ENCODE data around the gene IGF2R.

Gene IGF2R

DNA sequence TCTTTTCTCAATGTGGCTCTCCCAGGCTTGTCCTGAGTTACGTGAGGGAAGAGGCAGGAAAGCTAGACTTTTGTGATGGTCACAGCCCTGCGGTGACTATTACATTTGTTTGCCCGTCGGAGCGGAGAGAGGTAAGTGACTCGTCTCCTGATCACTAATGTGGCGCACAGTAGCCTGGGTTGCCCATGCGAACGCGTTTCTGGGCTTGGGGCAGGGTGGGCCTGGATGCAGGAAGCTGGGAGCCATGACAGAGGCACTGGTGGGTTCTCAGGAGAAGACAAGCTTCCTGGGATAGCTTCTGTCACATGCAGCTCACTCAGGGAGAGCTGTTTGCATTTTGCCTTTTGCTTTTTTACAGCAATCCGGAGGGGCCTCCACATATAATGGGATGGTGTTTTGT, 60.6 kb downstream of the IGF2R start:
- DNase-seq (ENCODE audit: low spot score), result no peak

DNA sequence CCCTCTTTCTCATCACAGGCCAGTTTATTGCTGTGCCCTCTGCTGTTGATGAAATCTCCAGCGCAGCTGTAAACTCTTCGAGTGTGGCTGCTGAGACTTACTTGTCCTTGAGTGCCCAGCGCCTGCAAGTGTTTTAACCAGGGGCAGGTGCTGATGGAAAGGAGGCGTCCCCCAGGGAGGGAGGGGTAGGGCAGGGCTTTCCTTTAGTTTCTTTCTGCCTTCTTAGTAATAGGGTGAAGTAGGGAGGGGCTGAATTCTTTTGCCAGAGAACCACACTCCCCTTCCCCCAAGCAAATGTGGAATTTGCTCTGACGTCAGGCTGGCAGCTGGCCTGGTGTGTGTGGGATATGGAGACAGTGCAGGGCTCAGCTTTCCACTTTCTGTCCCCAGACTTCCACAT, 61.2 kb downstream of the IGF2R start:
- no peak for DNase-seq (ENCODE audit: low spot score)

DNA sequence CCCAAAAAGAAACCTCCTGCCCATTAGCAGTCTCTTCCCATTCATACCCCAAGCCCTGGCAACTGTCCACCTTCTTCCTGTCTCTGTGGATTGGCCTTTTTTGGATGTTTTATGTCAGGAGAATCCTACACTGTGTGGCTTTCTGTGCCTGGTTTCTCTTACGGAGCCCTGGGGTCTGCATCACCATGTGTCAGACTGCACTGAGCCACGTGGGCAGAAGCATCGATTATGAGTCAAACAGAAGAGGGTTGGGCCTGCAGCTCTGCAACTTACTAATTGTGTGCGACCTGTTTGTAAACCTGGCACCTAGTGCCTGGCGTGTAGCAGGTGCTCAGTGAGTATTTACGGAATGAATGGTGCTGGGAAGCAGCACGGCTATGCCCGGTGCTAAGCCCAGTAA, 62.6 kb downstream of the IGF2R start:
- DNase-seq (ENCODE audit: low spot score), result no peak

DNA sequence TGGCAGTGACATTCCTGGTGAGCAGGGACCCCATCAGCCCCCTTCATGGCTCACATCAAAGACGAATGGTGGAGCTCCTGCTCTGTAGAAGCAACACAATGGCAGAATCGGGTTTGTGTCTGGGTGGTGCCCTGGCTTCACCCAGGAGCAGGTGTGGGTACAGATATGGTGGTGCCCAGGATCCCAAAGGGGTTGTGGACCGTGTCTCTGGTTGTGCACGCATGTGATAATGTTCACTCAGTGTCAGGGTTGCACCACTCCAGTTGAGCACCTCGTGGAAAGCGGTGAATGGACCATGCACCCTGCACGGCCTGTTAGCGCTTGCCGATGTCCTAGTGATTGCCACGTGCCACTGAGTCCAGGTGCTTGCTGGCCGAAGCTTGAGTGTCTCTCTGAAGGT, 63.0 kb downstream of the IGF2R start:
- DNase-seq (ENCODE audit: low spot score), result no peak

DNA sequence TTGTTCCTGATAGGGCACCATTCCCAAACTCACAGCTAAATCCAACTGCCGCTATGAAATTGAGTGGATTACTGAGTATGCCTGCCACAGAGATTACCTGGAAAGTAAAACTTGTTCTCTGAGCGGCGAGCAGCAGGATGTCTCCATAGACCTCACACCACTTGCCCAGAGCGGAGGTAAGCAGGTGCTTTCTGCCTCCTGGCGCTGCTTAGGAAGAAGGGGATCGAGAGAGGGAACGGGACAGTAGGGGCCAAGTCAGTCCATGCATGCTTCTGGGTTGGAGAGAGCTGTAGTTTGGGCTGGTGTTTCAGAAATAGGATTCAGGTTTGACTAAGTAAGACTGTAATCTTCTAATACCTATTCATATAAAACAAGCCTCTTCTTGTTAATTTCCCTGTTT, 63.7 kb downstream of the IGF2R start:
- DNase-seq (ENCODE audit: low spot score), result no peak

DNA sequence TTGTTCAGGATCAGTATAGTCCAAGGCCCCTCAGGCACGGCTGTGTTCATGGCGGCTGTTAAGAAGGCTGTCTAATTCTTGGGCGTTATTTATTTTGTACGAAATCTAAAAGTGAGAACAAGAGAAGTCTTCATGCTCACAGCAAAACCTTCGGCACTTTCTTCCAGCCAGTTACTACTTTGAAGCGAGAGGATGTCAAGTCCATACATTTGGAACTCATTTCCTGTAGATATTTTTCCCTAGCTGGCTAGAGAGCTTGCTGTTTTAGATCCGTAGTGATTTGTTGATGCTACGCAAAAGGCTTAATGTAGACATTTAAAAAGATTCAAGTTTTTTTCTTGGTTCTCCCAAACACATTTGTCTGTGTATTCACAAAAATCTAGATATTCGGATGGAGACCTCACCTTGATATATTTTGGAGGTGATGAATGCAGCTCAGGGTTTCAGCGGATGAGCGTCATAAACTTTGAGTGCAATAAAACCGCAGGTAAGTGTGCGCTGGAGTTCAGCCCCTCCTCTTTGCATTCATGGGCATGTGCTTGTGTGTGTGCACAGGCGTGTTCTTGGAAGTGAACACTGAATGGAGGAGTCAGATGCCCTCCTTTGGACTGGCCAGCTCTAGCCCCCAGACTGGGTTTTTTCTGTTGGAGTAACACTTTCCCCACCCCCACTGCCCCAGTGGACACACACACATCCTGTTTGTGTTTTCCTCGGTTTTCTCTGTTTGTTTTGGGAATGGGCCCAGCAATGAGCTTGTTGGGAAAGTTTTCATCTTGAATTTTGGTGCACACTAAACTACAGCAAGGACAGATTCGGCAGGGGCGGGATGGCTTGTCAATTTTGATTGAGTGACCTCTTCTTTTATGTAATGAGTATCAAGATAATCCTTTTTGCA, 65.4 kb downstream of the IGF2R start:
- no peak for DNase-seq (ENCODE audit: low spot score)

DNA sequence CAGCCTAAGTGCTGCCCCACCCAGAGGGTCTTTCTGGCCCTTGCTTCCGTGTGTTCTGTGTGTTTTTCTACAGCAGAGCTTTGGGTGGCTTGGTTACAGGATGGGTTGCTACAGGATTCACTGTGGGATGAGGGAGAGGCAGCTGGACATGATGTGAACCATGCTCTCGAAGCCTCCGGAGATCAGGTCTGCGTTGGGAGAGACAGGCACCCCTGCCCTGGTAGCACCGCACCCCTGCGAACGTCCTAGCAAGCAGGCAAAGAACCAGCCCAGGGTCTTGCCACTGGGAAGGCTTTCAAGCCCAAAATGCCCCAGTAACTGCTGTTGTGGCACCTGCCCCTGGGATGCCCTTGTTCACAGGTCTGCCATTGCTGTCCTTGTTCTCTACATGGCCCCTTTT, 66.4 kb downstream of the IGF2R start:
- DNase-seq (ENCODE audit: low spot score), result no peak

DNA sequence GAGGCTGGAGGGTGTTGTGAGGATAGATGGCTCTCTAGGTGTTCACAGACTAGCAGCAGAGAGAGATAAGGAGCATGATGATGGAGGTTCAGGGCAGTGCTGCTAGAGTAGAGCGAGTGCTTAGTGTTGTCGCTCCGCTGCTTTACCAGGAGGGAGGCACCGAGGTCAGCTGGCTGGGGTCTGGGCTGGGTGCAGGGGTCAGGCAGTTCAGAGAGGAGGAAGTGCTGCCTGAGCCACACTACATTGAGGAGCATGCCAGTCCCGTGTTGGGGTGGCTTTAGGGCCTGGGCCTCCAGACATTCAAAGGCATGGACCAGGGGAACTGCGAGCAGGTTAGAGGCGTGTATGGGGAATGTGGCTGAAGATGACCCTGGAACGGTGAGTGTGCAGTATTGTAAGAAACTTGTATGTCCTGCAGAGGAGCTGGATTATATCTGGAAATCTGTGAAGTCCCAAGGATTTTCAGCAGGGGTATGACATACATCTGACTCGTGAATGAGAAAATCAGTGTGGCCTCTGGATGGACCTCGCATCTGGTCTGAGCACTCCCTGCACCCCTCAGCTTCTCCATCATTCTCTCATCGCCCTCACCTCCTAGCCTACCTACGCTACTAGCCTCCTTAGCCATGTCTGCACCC, 66.9 kb downstream of the IGF2R start:
- DNase-seq (ENCODE audit: low spot score), result no peak

DNA sequence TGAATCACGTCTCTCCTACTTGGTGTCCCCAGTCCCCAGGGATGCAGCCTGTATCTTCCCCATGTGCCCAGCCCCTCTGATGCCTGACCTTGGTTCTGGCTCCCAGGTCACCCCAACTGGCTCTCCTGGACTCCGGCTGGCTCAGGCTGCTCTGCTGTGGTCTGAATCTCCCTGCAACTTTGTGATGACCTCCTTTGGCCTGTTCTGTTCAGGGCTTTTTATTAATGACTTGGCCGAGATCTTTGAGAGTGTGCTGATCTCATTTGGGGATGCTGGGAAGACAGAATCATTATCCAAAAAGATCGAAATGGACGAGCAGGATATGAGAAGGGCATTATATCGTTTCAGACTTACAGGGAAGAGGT, 67.4 kb downstream of the IGF2R start:
- no peak for DNase-seq (ENCODE audit: low spot score)

DNA sequence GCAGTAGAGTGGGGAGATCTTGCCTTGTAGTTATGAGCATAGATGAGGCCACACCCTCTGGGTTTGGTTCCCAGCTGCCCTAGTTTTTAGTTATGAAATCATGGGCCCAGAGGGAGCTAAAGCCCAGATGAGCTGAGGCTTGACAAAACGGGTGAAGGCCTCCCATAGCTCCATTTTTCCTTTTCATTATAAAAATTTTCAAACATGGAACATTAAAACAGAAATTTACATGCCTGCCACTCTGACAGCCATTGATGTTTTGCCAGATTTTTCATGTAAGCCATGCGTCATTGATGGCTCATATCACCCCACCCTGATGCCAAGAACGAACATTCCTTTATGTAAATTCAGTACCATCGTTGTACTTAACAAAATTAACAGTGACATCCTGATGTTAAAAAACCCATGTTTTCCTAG, 67.9 kb downstream of the IGF2R start:
- no peak for DNase-seq (ENCODE audit: low spot score)

DNA sequence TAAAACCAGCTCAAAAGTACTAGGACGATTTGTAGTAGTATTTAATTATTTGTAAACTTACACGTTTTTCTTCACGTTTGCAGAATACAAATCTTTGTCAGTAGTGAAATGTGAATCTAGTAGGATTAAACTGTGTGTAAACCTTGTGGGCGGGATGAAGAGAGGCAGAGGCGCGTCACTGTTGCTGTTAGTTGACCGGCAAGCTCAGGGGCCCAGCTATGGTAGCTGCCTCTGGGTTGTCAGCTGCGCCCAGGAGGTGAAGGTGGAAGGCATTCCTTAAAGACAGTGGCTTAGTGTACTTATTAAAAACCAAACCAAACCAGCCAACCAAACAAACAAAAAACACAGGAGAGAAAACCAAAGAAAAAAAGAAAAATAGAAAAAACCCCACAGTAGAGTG, 69.6 kb downstream of the IGF2R start:
- DNase-seq (ENCODE audit: low spot score), result no peak

DNA sequence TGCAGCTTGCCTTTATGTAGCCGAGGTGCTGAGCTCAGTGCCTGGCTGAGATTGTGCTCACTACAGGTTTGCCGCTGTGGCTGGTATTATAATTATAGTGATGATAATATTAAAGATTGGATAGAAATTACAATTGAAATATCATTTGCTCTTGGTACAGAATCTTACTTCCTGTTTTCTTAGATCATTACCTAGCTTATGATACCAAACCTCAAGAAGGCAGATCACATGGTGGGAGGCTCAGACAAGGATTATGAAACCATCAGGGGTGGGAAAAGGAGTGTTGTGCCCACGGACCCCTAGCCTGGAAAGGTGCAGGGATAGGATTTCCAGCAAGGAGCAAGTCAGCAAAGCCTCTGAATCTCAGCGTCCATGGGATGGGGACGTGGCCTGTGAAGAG, 70.6 kb downstream of the IGF2R start:
- no peak for DNase-seq (ENCODE audit: low spot score)

DNA sequence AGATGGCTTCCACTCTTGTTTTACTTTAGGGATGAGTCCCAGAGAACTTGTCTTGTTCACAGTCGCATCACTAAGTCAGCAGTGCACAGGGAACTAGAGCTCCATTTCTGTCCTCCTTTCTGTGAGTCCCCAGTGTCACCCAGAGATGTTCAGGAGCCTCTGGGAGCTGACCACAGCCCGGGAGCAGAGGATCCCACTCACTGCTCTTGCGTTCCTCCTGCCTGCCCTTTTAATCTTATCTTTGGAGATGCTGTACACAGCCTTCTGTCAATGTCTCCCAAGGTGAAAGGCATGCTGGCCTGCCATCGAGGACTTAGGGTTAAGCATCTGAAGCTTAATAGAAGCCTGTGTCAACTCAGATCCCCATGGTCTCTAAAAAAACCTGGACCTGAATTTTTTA, 71.2 kb downstream of the IGF2R start:
- DNase-seq (ENCODE audit: low spot score), result no peak

DNA sequence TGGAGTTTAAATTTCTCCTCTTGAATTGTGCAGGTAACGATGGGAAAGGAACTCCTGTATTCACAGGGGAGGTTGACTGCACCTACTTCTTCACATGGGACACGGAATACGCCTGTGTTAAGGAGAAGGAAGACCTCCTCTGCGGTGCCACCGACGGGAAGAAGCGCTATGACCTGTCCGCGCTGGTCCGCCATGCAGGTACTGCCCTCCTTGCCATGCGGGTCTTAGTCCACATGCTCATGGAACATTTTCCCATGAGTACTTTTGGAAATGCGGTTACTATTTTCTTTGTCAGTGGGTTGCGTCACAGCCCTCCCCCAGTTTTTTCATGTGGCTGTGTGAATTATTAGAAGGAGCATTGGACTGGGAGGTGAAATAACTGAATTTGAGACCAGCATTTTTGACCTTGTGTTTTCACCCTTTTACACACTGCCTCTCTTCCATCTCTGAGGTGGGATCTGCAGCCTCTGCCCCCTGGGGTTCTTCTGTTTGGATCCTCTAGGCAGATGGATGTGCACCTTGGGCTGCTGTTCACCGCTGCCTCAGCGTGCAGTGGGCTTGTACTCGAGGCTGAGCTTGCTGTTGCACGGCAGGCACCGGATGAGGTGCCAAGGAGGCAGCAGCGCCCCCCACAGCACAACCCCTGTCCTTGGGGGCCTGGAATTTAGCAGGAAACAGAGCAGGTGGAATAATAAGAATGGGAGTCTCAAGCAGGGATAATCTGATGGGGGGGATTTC, 71.8 kb downstream of the IGF2R start:
- DNase-seq (ENCODE audit: low spot score), result no peak

DNA sequence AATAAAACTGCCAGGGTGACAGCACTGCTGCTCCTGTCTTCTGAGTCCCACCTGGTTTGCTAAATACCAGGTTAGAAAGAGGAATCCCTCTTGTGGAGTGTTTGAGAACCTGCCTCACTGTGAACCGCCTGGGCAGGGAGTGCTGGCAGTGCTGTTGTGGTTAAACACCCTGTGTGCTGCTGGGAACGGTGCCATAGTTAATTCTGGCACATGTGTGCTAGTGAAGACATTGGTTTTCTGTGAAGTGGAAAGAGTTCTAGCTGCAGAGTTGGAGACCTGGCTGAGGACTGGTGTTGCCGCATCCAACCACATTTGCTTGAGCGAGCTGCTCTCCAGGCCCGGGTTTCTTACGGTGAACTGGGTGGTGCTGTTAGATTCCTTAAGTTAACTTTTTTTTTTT, 72.7 kb downstream of the IGF2R start:
- no peak for DNase-seq (ENCODE audit: low spot score)

DNA sequence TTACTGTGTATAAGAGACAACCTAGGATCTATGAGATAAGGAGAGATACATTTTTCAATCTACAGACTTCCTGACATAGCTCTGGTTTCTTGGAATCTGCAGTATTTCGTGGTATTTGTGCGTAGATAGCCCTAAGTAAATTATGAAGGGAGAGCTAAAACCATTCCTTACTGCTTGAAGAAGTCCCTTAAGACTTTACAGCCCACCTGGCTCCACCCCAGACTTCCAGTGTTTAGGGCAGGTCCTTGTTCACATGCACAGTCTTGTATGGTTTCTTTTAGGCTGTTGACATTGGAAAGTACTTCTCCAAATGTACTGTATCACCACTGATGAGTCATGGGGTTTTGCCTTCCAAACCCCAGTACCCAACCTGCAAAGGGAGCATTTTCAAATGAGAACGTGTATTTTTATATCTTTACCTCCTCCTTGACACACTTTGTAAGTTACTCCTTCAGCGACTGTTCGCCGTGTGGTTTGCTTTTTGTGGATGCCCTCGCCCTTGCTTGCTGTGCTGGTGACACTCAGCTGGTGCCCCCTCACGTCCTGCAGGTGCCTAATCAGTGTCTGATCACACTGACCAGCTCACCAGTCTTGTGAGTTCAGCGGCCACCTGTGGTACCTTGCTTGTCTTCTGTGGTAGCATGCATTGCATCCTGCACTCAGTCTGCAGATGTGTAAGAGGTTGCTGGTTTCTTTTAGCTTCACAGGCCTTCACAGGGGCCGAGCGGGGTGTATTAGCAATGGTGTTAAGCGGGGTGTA, 73.3 kb downstream of the IGF2R start:
- no peak for DNase-seq (ENCODE audit: low spot score)

DNA sequence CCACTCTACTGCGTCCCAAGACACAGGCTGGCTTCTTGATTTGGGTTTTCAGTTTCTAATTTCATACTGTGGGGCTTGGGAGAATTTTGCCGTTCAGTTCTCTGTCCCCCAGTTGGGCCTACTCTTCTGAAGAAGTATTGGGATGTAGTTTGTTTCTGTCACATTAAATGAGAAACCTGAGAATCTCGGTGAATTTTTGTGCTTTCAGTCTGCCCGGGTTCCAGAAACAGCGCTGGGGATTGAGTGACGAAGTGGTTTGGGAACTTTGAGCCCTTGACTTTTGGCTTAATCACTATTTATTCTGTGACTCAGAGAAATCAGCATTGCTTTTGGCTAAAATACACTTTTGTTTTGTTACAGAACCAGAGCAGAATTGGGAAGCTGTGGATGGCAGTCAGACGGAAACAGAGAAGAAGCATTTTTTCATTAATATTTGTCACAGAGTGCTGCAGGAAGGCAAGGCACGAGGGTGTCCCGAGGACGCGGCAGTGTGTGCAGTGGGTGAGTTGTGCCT, 74.0 kb downstream of the IGF2R start:
- DNase-seq (ENCODE audit: low spot score), result no peak

DNA sequence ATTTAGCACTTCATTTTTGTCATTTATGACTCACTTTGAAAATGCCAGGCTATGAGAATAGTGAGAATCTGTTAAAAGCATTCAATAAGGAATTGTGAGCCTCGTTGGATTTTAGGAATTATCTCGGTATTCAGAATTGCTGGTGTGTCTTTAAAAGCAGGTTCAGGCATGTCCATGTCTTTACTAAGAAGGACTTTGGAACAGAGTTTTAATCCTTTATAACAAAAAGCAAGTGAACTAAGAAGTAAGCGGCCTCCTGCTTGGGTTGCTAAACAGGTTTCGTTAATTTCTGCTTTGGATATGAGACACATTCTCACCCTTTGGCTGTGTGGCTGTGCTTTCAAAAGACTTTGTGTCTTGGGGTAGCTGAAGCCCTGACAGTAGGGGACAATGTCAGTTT, 74.9 kb downstream of the IGF2R start:
- no peak for DNase-seq (ENCODE audit: low spot score)

DNA sequence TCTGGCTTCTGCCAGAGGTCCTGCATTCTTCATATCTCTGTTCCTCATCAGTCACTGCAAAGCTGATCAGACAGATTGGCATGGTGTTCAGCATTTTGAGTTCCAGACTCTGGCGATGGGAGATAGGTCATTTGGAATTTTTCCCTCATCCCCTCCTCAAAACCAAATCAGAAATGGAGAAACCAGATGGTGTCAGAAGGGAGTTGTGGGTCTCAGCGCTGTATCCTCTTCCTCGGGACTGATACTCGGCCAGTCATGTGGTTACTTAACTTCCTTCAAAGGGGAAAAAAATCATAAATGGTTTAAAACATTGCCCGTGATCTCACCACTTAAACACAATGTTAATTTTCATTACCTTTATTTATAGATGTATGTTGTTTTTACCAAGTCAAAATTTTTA, 75.8 kb downstream of the IGF2R start:
- DNase-seq (ENCODE audit: low spot score), result no peak

DNA sequence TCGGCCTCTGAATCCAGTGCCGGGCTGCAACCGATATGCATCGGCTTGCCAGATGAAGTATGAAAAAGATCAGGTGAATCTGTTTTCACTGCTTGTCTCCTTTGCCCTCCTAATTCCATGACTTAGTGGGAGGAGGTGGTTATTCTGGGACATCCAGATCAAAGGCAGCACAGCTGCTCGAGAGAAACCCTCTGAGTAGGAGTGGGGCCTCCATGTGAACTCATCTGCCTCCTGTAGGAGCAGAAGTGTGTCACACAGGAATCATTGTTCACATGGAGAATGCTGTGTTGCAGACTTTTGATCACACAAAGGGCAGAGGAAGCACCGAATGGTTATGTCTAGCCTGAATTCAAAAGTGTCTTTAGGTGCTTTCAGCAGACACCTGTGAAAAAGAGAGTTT, 79.6 kb downstream of the IGF2R start:
- DNase-seq (ENCODE audit: low spot score), result no peak

DNA sequence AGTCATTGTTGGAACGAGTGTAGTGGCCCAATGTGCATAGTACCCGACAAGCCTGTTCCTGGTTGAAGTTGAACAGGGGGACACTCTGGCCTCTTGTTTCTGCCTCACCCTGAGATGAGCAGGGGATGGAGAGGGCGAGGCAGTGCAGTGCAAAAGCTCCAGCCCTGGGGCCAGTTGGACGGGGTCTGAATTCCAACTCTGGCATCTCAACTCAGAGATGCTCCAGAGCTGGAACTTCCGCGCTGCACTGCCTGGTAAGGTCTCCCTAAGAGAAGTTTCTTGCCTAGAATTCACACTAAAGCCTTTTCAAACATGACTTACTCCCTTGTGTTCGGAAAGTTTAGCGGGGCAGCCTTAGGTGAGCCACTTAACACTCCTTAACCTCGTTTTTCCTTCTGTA, 80.5 kb downstream of the IGF2R start:
- DNase-seq (ENCODE audit: low spot score), result no peak

DNA sequence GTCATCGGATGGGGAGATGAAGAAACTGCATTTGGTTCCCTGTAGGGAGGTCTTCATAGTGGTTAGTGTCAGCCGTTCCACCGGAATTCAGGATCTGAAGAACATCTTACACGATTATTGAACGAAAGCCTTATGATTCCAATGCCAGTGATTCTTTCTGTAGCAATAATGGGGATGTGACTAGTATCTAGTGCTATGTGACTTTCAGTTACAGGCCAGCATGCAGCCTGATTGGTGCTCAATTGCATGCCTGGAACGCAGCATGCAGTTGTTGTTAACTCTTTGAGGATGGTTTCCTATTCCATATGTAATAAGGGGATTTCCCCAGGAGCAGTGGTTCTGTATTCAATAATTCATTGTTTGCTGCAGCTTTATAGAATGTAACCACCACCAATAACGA, 81.1 kb downstream of the IGF2R start:
- no peak for DNase-seq (ENCODE audit: low spot score)
